Fibroblast of skin of right biceps (primary cell): ENCODE results near the gene THSD7A.

Source experiments
- DNase-seq: peaks from one replicate; pipeline ENCODE4 v3.0.0-alpha.2; 2013

Gene THSD7A

DNA sequence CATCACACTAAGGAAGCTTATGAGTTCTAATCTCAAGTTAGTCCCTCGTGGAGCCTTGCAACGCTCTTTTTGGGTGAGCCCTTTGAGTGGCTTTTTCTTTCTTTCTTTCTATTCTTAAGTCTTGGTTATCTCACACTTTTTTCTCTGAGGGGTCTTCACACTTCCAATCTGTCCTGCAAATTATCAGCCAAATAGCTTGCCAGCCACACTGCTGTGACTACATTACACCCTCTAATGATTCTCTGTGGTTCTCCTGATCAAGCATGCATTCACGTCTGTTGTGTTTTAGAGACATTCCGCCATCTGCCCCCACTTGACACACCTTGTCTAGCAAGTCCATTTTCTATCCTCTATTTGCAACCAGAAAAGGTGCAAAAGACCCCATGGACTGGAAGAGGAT lies 340.2 kb downstream of the THSD7A start:
- DNase-seq = no peak

DNA sequence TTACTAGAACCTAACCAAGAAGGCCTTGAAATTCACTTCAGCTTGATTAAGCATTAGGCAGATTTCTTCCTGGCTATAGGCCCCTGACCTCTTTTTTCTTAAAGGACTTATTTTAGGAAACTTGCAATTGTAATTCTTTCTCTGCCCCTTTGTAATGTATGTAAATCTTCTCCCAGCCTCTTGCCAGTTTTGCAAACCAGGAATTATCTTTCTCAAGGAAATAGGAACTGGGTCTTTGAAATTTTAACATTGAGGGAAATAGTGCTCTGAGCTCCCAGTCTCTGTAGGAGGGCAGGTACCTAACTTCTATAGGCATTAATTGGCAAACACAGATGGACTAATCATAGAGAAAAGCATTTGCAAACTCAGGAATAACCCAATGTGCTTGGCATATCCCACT lies 342.7 kb downstream of the THSD7A start:
- no peak for DNase-seq

DNA sequence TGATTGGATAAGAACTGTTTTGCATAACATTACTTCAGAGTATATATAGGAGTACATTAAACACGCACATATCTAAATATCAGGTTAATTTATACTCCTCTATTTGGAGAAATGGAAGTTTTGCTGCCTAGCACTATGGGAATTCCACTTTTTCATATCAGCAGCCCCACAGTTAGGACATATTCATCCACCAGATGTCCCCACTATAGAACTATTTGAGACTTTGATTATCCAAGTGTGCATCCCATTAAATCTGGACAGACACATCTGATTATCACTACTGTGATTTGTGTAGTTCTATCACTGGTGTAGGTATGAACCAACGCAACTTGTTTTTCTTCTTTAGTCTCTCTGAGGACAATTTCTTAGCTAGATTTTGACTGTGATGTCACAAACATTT lies 345.7 kb downstream of the THSD7A start:
- no peak for DNase-seq

- DNase-seq = no peak
Measured at GRCh38 chr7:11485636-11486035, 346.4 kb downstream of the THSD7A start.

DNA sequence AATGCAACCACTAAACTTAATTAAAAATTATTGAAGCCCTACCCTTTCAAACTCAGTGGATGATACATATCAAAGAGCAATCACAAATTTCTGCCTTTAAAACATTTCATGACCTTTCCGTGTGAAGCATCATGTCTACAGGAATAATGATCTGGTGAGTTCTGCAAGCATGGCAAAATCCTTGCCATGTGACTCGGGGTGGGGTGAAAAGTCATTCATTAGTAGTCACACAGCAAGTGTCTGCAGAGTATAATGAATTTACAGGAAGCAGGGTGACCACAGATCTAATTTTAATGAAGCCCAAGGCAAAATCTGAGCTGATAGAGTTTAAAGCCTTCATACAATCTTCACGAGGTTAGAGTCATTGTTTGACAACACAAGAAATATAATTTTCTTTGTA lies 351.9 kb downstream of the THSD7A start:
- DNase-seq = no peak

DNA sequence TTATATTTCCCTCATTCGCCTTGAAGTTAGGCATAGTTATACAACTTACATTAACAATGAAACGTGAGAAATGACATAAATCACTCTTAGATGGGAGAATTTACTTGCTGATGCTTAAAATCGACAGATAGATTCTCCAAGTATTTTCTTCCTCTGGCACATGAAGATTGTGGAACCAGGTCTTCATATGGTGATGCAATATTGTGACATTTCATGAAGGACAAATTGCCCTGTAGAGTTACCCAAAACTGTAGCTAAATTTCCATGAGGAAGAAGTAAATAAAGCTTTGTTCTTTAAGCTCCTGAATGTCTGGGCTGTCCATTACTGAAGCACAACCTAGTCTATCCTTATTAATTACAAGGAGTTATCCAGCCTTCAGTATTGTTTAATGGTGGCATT lies 353.1 kb downstream of the THSD7A start:
- DNase-seq = no peak

- DNase-seq = no peak
Measured at GRCh38 chr7:11478426-11478825, 353.6 kb downstream of the THSD7A start.

DNA sequence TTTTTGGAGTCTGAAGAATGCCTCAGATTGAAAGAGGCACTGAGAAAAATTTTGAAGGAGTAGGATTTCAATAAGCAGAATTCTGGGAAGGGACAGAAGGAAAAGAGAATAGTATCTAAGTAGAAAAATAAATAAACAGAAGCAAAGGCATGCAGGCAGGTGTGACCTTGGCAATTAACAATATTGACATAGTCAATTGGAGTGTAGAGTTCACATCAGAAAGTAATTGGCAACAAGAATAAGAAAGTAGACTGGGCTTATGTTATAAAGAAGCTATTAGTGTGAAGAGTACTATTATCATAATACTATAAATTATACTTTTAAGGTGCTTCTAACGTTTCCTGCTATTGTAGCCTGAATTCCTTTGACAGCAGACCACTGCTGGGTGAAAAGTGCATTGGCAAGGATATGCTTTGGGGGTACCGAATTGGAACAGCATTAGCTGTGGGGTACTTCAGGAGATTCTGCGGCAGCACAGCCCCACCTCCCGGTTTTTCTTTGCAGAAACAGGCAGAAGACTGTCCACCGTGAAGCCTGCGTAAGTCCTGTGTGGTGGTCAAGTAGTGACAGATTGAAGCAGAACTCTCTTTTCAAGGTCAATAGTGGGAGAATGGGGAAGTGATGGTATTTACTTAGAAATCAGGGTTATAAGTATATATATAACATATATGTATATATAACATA lies 357.0 kb downstream of the THSD7A start:
- DNase-seq = no peak

GRCh38 chr7:11473807-11474424 lies 358.1 kb downstream of the THSD7A start:
- no peak for DNase-seq

- DNase-seq = no peak
Measured at GRCh38 chr7:11473220-11473619, 358.8 kb downstream of the THSD7A start.

DNA sequence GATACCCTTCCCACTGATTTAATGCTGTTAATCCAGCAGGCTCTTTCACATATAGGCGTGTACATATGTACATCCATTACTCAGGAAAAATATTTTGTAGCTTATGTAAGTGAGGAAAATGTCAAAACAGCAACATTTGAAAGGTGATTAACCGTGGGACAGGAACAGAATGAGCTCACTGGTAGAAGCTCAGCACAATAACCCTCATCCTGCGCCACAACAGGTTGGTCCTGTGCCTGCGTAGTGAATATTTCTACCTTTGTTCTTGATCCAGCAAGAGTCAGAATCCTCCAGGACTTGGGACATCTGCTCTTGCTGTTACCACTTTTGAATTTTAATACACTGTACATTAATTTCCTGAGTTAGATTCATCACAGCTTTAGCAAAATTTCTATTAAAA lies 359.4 kb downstream of the THSD7A start:
- no peak for DNase-seq

GRCh38 chr7:11471255-11471654 lies 360.7 kb downstream of the THSD7A start:
- DNase-seq = no peak

GRCh38 chr7:11469028-11469745 lies 362.8 kb downstream of the THSD7A start:
- no peak for DNase-seq

DNA sequence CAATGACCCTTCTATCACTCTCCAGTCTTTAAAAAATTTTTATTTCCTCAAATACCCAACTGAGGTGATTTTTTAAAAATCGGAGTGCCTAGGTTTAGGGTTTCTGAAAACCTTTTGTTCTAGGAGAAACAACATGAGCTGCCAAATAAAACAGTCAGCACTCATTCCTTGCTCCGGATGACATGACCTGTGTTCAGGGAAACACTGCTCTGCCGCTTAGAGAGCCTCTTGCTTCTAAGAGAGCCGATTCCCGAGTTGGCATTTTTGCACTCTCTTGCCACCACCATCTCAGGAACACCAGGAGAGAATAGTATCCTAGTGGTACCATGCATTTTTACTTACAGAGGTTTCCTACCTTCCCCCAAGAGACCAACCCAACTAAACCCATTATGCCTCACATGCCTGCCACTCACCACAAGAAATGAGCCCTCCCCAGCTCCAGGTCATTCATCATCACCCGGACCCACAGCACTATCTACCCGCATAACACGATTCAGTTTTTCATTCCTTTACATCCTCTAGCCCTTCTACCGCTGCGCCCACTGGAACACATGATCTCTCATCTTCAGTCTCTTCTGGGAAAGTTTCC lies 365.4 kb downstream of the THSD7A start:
- DNase-seq = no peak

DNA sequence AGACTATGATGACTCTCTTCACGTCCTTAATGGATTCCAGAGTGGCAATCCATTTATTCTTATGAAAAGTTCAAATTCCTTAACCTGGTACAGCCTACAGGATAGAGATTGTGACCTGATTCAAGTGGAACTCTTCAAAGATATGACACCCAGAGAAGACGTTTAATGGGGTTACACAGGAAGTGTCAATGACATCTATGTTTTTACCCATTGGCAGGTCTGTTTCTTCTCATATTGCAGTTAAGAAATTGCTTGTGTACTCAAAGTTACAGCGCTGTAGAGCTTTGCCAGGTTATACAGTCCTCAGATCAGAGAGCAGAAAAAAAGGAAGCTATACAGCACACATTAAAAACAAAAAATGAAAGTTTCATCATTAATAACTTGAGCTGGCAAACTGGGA lies 367.4 kb downstream of the THSD7A start:
- DNase-seq = no peak

DNA sequence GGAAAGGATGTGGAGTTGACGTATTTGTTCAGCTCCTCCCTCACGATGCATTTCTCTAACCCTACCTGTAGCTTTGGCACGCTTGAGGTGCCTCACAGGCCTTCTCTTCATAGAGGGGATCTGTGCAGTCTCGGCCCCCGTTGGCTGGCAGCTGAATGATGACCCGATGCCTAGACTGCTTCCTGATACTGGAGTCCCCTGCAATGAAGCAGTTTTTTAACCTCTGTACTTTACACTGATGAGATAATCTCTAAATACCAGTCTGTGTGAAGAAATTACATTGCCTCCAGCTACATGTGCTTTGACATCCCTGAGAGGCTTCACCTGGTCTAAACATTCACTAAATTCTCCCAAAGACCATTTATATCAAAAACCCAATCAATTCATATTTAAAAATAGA lies 370.1 kb downstream of the THSD7A start:
- no peak for DNase-seq

DNA sequence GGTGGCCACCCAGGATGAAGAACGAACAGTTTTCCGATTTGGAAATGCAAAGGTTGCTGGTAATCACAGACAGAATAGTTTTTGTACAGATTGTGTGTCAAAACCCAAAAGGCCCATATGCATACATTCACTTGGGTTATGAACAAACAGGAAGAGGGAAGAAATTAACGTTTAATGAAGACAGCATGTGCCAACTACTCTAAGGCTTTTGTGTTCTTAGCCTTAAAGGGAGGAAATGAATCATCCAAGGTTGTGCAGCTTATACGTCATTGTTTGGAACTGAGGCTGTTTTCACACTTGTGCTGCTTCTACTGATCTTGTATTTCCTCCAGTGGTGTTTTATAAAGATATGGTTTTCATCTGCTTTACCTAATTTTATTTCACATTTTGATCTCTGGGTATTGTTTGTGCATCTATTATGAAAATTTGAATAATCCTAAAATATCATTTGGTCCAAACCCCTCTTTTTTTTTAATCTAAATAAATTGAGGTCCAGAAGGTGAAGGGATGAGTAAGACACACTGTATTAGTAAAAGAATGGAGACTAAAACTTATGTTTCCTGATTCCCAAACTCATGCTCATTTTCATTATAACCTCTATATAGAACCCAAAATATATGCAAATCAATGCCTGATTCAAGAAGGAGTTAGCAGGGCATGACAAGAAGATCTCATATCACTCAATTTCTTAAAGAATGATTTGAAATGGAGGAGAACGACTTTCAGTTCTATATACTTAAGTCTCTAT lies 373.1 kb downstream of the THSD7A start:
- peak; percentile 88 for DNase-seq

DNA sequence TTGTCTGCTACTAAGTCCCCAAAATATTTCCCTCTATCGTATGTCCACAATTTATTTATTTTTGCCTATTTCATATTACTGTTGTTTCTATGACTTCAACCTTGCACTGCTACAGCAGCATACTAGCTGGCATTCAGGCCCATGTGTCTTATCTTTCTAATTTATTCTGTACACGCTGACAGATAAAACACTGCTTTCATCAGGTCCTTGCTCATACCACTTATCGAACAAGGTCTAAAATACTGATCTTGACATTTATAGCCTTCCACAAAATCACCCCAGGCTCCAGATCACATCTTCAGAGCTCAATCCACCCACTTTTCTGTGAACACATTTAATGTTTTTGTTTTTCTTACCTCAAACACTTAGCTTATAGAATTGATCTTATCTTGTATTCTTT lies 374.6 kb downstream of the THSD7A start:
- DNase-seq = no peak

DNA sequence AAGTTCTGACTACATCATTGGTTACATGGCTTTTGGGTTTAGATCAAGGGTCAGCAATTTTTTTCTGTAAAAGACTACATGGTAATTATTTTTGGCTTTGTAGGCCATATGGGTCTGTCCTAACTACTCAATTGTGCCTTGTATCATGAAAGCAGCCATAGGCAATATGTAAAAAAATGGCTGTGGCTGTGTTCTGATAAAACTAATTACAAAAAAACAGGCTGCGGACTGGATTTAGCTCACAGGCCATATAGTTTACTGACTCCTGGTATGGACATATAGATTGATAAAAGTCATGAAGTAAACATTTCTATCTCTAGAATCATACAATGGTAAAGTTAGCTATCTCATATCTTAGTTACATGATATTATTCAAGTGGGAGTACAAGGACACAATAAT lies 375.4 kb downstream of the THSD7A start:
- no peak for DNase-seq

- no peak for DNase-seq
Measured at GRCh38 chr7:11452476-11452875, 379.5 kb downstream of the THSD7A start.

GRCh38 chr7:11450281-11450680 lies 381.7 kb downstream of the THSD7A start:
- DNase-seq = no peak

- no peak for DNase-seq
Measured at GRCh38 chr7:11449316-11449715, 382.7 kb downstream of the THSD7A start.

GRCh38 chr7:11448323-11448722 lies 383.7 kb downstream of the THSD7A start:
- DNase-seq = no peak
